Activated CD4-positive, alpha-beta T cell treated with anti-CD3 and anti-CD28 coated beads, Interleukin-2, amount 50 U/mL, for 16 hours (primary cell): Measurements from ENCODE around the gene LBX2.

ENCODE experiments used
- DNase-seq: peaks from one replicate; pipeline ENCODE4 v3.0.0-alpha.2; 2020

The LBX2 gene

GRCh38 chr2:74450570-74451190 lies 48.7 kb downstream of the LBX2 start:
- DNase-seq = no peak

- DNase-seq = no peak
These were observed 50.6 kb downstream of the LBX2 start for GRCh38 chr2:74448771-74449170.
